ENCODE data around the gene MTR. TPM values are rescaled to one million over a fixed set of nuclear protein-coding genes. Genes with fewer than 3 reads are reported as not detected.

The MTR gene
- polyA plus RNA-seq, 2 of the 4 experiments (the other 2 are of a cell fraction), result 6.2 to 12.7 TPM

- CTCF ChIA-PET, result no interaction called here
- WGBS (ENCODE audit: missing lambda C conversion rate), result 93% methylated on average over 5 of the region's 5 CpGs
- TF ChIP-seq HMGXB4 (CRISPR knock-in tag; IDR thresholded peaks at IDR 0.05; ENCODE audit: borderline replicate concordance) (no peak), CEBPB (IDR thresholded peaks at IDR 0.05) (no peak), TFCP2L1 (CRISPR knock-in tag; IDR thresholded peaks at IDR 0.05) (no peak), ZFP36 (IDR thresholded peaks at IDR 0.05; ENCODE audit: borderline replicate concordance, partially characterized antibody) (no peak), KDM1A (IDR thresholded peaks at IDR 0.05; ENCODE audit: low read depth) (no peak), HDAC2 (IDR thresholded peaks at IDR 0.05) (no peak), MAX (IDR thresholded peaks at IDR 0.05) (no peak), ZNF302 (CRISPR knock-in tag; IDR thresholded peaks at IDR 0.05) (no peak), PHF8 (IDR thresholded peaks at IDR 0.05; ENCODE audit: borderline replicate concordance, low read depth) (no peak), POLR2AphosphoS2 (conservative IDR thresholded peaks at IDR 0.05; ENCODE audit: low read length) (no peak), ELK1 (IDR thresholded peaks at IDR 0.05; ENCODE audit: low read depth, low read length) (no peak), RFX5 (IDR thresholded peaks at IDR 0.05) (no peak), SREBF2 (IDR thresholded peaks at IDR 0.05) (no peak), CBX8 (IDR thresholded peaks at IDR 0.05) (no peak), PBX3 (IDR thresholded peaks at IDR 0.05) (no peak), BCL3 (IDR thresholded peaks at IDR 0.05) (no peak)
- FAIRE-seq, result no peak
- H3K4me1 ChIP-seq, result no peaks in the 10 kb centered on the region
- ATAC-seq, result no peak
- DNase-seq (ENCODE audit: low read depth in 1 of 2, low spot score in 1 of 2), result no peak
- H3K4me3 ChIP-seq, result no peak overlapping the region
- POLR2A ChIA-PET, result no interaction called here
- no peaks in the 10 kb centered on the region for H3K9me3 ChIP-seq
- no peak overlapping the region for H3K4me2 ChIP-seq
- H3K27ac ChIP-seq, result no peak overlapping the region
Observed at GRCh38 chr1:236812334-236813030, 17.4 kb downstream of the MTR start.

- WGBS (ENCODE audit: missing lambda C conversion rate), result 82% methylated on average over 2 of the region's 2 CpGs
- CTCF ChIA-PET, result no interaction called here
- DNase-seq (ENCODE audit: low read depth in 1 of 2, low spot score in 1 of 2), result no peak
- FAIRE-seq, result no peak
- POLR2A ChIA-PET, result no interaction called here
- Histone ChIP-seq H3K4me1 (no peaks in the 10 kb centered on the region), H3K27ac (no peak overlapping the region), H3K4me3 (no peak overlapping the region), H3K4me2 (no peak overlapping the region), H3K9me3 (no peaks in the 10 kb centered on the region)
- no peak for ATAC-seq
- no peak for TF ChIP-seq KDM1A (IDR thresholded peaks at IDR 0.05; ENCODE audit: low read depth)
- TF ChIP-seq CBX8 (IDR thresholded peaks at IDR 0.05), result no peak
- no peak for TF ChIP-seq CHD2 (IDR thresholded peaks at IDR 0.05; ENCODE audit: low read length, partially characterized antibody)
- TF ChIP-seq HES2 (IDR thresholded peaks at IDR 0.05), result no peak
- no peak for TF ChIP-seq MAX (IDR thresholded peaks at IDR 0.05)
- no peak for TF ChIP-seq HOXB13 (CRISPR knock-in tag; IDR thresholded peaks at IDR 0.05; ENCODE audit: low read depth)
- TF ChIP-seq REST (IDR thresholded peaks at IDR 0.05), result no peak
- no peak for TF ChIP-seq SMC3 (IDR thresholded peaks at IDR 0.05)
- TF ChIP-seq GATA3 (IDR thresholded peaks at IDR 0.05; ENCODE audit: borderline replicate concordance), result no peak
- no peak for TF ChIP-seq USF2 (IDR thresholded peaks at IDR 0.05)
- no peak for TF ChIP-seq BCL3 (IDR thresholded peaks at IDR 0.05)
- TF ChIP-seq CHD4 (IDR thresholded peaks at IDR 0.05; ENCODE audit: borderline replicate concordance), result no peak
Observed at GRCh38 chr1:236815941-236816340, 20.8 kb downstream of the MTR start.
